Measurements from ENCODE around the gene SLC17A4. TPM values are rescaled to one million over a fixed set of nuclear protein-coding genes. Genes with fewer than 3 reads are reported as not detected.

Gene SLC17A4
- total and polyA plus RNA-seq, 11 donors = 0.04 TPM; not detected in 10

GRCh38 chr6:25726122-25726911 is 28.2 kb upstream of the SLC17A4 start:
- Histone ChIP-seq H3K27ac (no peak overlapping the region), H3K36me3 (no peaks in the 10 kb centered on the region), H3K9me3 (no peaks in the 10 kb centered on the region), H3K4me3 (no peak overlapping the region), H3K4me1 (no peaks in the 10 kb centered on the region), H3K27me3 (peaks cover 0 to 23% (median 0%) of the 10 kb centered on the region in 9 donors)
- intact Hi-C loops (cut with DNase I) = loop anchor here in 1 of 10 donors (10.0 kb wide), 1 partner anchor 268 kb away; no protein-coding TSS in a partner anchor
- no peak for TF ChIP-seq POLR2A (IDR thresholded peaks at IDR 0.05)
- no peak for TF ChIP-seq CTCF (IDR thresholded peaks at IDR 0.05)
- ATAC-seq = no peak
- 91 to 93% (median 92%) methylated on average over 37 of the region's 37 CpGs for WGBS, 4 donors
- no peak for DNase-seq

DNA sequence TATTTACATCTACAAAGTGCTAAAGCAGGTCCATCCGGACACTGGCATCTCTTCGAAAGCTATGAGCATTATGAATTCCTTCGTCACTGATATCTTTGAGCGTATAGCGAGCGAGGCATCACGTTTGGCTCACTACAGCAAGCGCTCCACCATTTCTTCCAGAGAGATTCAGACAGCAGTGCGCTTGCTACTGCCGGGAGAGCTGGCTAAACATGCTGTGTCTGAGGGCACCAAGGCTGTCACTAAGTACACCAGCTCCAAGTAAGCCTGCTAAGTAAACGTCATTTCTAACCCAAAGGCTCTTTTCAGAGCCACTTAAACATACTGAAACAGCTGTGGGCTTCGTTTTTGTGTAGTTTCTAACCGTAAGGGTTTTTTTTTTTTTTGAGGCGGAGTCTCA is 27.5 kb upstream of the SLC17A4 start:
- TF ChIP-seq CTCF (IDR thresholded peaks at IDR 0.05) (no peak), POLR2A (IDR thresholded peaks at IDR 0.05) (no peak)
- no peaks in the 10 kb centered on the region for H3K4me1 ChIP-seq
- intact Hi-C loops (cut with DNase I) = loop anchor here in 1 of 10 donors (10.0 kb wide), 1 partner anchor 268 kb away; no protein-coding TSS in a partner anchor
- DNase-seq (no peak), ATAC-seq (no peak)
- H3K9me3 ChIP-seq = peaks cover 0 to 2% (median 0%) of the 10 kb centered on the region in 12 donors
- no peaks in the 10 kb centered on the region for H3K36me3 ChIP-seq
- WGBS, 4 donors = 84 to 91% (median 87%) methylated on average over 14 of the region's 14 CpGs
- H3K27me3 ChIP-seq = peaks cover 0 to 29% (median 6%) of the 10 kb centered on the region in 9 donors
- H3K4me3 ChIP-seq = no peak overlapping the region
- H3K27ac ChIP-seq = no peak overlapping the region

DNA sequence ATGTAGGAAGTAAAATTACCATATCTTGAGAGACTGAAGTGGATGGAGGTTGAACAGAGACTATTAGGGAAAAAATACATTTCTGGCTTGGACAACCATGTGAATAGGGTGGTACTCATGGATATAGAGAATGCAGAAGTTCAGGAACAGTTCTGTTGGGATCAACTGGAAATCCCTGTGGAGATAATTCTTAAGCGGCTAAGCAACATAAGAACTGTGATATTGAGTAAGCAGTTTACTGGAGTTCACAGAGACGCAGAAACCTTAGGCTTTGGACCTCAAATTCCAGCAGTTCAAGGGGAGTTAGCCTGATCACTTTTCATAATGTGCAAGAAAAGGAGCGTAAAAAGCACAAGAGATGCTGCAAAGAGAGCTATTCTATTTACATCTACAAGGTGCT is 23.6 kb upstream of the SLC17A4 start:
- Histone ChIP-seq H3K27ac (no peak overlapping the region), H3K4me1 (no peaks in the 10 kb centered on the region), H3K36me3 (no peaks in the 10 kb centered on the region), H3K4me3 (no peak overlapping the region), H3K27me3 (peaks cover 0 to 38% (median 6%) of the 10 kb centered on the region in 9 donors), H3K9me3 (peaks cover 0 to 3% (median 0%) of the 10 kb centered on the region in 12 donors)
- WGBS, 4 donors = 92 to 94% (median 92%) methylated on average over 3 of the region's 3 CpGs
- TF ChIP-seq CTCF (IDR thresholded peaks at IDR 0.05) (no peak), POLR2A (IDR thresholded peaks at IDR 0.05) (no peak)
- no peak for DNase-seq
- intact Hi-C loops (cut with DNase I) = no loop called here
- ATAC-seq = no peak

DNA sequence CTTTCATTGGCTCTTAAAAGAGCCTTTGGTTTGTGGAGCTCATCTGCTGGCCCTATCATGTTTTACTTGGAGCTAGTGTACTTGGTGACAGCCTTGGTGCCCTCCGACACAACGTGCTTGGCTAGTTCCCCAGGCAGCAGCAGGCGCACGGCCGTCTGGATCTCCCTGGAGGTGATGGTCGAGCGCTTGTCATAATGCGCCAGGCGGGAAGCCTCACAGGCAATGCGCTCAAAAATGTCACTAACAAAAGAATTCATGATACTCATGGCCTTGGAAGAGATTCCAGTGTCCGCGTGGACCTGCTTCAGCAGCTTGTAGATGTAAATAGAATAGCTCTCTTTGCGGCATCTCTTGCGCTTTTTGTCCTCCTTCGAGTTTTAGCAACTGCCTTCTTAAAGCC is 22.8 kb upstream of the SLC17A4 start:
- DNase-seq (no peak), ATAC-seq (no peak)
- Histone ChIP-seq H3K27me3 (peaks cover 0 to 38% (median 6%) of the 10 kb centered on the region in 9 donors), H3K4me3 (no peak overlapping the region), H3K36me3 (no peaks in the 10 kb centered on the region), H3K4me1 (no peaks in the 10 kb centered on the region), H3K9me3 (peaks cover 0 to 4% (median 0%) of the 10 kb centered on the region in 12 donors), H3K27ac (no peak overlapping the region)
- intact Hi-C loops (cut with DNase I) = no loop called here
- WGBS, 4 donors = 85 to 93% (median 88%) methylated on average over 15 of the region's 15 CpGs
- no peak for TF ChIP-seq POLR2A (IDR thresholded peaks at IDR 0.05)
- no peak for TF ChIP-seq CTCF (IDR thresholded peaks at IDR 0.05)
